ENCODE measurements around the gene TBC1D28. TPM values are rescaled to one million over a fixed set of nuclear protein-coding genes. Genes with fewer than 3 reads are reported as not detected.
"Not testable (repeated sequence)": the region's sequence is repeated elsewhere in the genome, so short reads cannot be mapped to it uniquely, and the experiment has no call there.

The TBC1D28 gene
- total RNA-seq, 1 donor from 2014 or later = not detected

GRCh38 chr17:18624862-18625501, 19.2 kb downstream of the TBC1D28 start:
- DNase-seq (ENCODE audit: low spot score); intact Hi-C loops (cut with DNase I): not testable (repeated sequence)

- intact Hi-C loops (cut with DNase I); DNase-seq (ENCODE audit: low spot score): not testable (repeated sequence)
Measured at GRCh38 chr17:18617613-18618012, 26.6 kb downstream of the TBC1D28 start.

GRCh38 chr17:18613016-18613415, 31.2 kb downstream of the TBC1D28 start:
- DNase-seq (ENCODE audit: low spot score); intact Hi-C loops (cut with DNase I): not testable (repeated sequence)

- intact Hi-C loops (cut with DNase I); DNase-seq (ENCODE audit: low spot score): not testable (repeated sequence)
Measured at GRCh38 chr17:18593138-18593537, 51.1 kb downstream of the TBC1D28 start.

Other genes starting within 250 kb of the TBC1D28 start
- not detected for gene LGALS9C, start 167.6 kb downstream of the TBC1D28 start, total RNA-seq
- 1.1 TPM for gene FOXO3B, start 37.9 kb upstream of the TBC1D28 start, total RNA-seq
- 0.51 TPM for gene FBXW10, start 99.7 kb upstream of the TBC1D28 start, total RNA-seq
- 21.0 TPM for gene TVP23B, start 136.8 kb upstream of the TBC1D28 start, total RNA-seq
- 20.9 TPM for gene PRPSAP2, start 213.7 kb upstream of the TBC1D28 start, total RNA-seq

Data from cardiac septum (tissue), 1 donor.